HG02571 (cell line): ENCODE measurements around the gene RNF17.

ENCODE experiments used
- ATAC-seq: cut with Tn5 transposase; IDR thresholded peaks from one replicate; pipeline ENCODE4 v1.9.1; 2021; ENCODE audit warnings: mild to moderate bottlenecking, moderate library complexity; ENCODE audit not compliant: unreplicated experiment

The RNF17 gene, protein sequence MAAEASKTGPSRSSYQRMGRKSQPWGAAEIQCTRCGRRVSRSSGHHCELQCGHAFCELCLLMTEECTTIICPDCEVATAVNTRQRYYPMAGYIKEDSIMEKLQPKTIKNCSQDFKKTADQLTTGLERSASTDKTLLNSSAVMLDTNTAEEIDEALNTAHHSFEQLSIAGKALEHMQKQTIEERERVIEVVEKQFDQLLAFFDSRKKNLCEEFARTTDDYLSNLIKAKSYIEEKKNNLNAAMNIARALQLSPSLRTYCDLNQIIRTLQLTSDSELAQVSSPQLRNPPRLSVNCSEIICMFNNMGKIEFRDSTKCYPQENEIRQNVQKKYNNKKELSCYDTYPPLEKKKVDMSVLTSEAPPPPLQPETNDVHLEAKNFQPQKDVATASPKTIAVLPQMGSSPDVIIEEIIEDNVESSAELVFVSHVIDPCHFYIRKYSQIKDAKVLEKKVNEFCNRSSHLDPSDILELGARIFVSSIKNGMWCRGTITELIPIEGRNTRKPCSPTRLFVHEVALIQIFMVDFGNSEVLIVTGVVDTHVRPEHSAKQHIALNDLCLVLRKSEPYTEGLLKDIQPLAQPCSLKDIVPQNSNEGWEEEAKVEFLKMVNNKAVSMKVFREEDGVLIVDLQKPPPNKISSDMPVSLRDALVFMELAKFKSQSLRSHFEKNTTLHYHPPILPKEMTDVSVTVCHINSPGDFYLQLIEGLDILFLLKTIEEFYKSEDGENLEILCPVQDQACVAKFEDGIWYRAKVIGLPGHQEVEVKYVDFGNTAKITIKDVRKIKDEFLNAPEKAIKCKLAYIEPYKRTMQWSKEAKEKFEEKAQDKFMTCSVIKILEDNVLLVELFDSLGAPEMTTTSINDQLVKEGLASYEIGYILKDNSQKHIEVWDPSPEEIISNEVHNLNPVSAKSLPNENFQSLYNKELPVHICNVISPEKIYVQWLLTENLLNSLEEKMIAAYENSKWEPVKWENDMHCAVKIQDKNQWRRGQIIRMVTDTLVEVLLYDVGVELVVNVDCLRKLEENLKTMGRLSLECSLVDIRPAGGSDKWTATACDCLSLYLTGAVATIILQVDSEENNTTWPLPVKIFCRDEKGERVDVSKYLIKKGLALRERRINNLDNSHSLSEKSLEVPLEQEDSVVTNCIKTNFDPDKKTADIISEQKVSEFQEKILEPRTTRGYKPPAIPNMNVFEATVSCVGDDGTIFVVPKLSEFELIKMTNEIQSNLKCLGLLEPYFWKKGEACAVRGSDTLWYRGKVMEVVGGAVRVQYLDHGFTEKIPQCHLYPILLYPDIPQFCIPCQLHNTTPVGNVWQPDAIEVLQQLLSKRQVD (N-terminal part only)

DNA sequence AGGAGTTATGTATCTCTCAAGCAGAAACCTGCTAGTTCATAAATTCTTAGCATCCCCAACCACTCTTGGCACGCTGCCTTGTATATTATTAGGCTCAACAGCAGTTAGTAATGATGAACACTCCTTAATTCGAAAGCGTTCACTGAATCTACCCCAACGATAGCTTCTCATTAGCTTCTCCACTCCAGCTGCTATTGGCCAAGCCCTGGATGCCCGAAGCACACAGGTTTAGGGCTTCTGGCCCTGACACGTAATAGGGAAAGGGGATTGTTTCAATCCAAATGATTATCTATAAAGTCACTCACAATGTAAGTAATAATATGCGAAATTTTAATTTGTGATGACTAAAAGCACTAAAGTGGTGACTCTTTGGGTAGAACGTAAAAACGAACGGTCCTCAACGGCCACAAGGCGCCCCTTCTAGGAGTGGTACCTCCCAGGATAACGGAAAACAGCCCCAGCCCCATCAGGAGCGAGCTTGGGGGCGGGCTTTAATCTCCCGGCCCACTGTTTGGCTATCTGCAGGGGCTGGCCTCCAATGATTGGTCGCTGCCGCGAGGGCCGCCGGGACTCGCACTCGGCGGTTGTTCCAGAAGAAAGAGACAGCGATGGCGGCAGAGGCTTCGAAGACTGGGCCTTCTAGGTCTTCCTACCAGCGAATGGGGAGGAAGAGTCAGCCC, at the start of gene RNF17:
TSS of gene RNF17 (plus strand) at position 574 of the 680 bp plus-strand sequence. CDS start at position 609, 35 bp downstream.
- no peak for ATAC-seq

- no peak for ATAC-seq
Observed at GRCh38 chr13:24716011-24716410, 48.0 kb upstream of the RNF17 start.

- no peak for ATAC-seq
Observed at GRCh38 chr13:24716446-24716845, 47.5 kb upstream of the RNF17 start.

- no peak for ATAC-seq
Observed at GRCh38 chr13:24717217-24717616, 46.8 kb upstream of the RNF17 start.

- no peak for ATAC-seq
Observed at GRCh38 chr13:24718192-24718965, 45.6 kb upstream of the RNF17 start.

GRCh38 chr13:24719139-24719538, 44.8 kb upstream of the RNF17 start:
- ATAC-seq = no peak

- no peak for ATAC-seq
Observed at GRCh38 chr13:24723206-24723605, 40.8 kb upstream of the RNF17 start.

DNA sequence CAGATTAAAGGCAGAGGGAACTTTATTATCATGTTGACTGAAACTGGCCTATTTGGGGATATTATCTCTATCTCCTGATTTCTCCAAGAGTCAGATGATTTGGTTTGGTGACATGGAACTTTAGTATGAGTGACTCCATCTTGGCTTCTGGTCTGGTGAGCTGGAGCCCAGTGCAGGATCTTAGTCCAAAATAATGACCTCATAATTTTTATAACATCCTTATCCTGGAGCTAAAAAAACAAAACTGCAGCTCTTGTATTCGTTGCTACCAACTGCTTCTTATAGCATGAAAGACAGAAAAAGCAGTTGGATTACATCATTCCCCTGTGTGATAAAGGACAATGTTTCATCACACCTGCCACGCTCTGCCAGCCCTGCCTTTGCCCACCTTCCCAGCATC, 39.3 kb upstream of the RNF17 start:
- ATAC-seq = no peak

DNA sequence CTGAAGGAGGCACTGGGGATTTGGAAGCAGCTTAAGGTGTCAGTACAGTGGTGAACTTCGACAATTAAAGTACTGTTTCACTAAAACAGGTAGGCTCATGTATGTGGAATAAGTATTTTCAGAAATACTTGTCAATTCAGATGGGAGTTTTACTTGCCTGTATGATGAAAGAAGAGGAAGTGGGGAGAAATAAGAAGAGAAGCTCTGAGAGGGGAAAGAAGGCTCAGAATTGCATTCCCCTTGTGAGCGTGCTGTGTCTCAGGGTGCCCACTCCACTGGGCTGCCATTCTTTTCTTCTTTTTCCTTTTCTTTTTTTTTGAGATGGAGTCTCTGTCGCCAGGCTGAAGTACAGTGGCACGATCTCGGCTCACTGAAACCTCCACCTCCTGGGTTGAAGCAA, 38.6 kb upstream of the RNF17 start:
- ATAC-seq = no peak

- ATAC-seq = peak; percentile 61
Observed at GRCh38 chr13:24727731-24728601, 36.0 kb upstream of the RNF17 start.

DNA sequence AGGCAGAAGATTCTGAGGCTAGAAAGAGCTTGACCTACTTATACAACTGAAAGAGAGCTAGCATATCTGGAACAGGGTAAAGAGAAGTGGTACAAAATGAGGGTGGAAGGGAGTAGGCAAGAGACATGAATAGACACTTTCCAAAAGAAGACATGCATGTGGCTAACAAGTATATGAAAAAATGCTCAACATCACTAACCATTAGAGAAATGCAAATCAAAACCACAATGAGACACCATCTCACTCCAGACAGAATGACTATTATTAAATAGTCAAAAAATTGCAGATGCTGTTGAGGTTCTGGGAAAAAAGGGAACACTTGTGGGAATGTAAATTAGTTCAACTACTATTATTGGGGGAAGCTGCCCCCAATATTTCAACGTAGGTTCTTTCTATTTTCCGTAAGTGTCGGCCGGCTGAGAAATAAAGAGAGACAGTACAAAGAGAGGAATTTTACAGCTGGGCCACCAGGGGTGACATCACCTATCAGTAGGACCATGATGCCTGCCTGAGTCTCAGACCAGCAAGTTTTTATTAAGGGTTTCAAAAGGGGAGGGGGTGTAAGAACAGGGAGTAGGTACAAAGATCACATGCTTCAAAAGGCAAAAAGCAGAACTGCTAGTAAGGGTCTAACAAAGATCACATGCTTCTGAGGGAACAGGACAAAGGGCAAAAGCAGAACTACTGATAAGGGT, 32.9 kb upstream of the RNF17 start:
- peak; percentile 78 for ATAC-seq

DNA sequence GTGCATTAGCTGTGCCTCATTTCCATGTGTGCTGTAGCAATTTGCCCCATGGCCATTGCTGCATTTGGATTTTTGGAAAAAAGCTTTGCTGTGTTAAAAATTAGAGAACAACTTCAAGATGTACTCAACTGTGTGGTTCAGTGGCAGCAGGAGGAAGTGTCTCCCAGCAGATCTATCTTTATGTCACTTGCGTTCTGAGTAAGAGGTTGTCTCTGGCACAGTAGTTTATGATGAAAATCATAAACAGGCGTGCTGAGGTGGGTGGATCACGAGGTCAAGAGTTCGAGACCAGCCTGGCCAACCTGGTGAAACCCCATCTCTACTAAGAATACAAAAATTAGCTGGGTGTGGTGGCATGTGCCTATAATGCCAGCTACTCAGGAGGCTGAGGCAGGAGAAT, 29.0 kb upstream of the RNF17 start:
- no peak for ATAC-seq

- ATAC-seq = no peak
Observed at GRCh38 chr13:24737042-24737441, 26.9 kb upstream of the RNF17 start.

GRCh38 chr13:24738366-24738847, 25.6 kb upstream of the RNF17 start:
- no peak for ATAC-seq

DNA sequence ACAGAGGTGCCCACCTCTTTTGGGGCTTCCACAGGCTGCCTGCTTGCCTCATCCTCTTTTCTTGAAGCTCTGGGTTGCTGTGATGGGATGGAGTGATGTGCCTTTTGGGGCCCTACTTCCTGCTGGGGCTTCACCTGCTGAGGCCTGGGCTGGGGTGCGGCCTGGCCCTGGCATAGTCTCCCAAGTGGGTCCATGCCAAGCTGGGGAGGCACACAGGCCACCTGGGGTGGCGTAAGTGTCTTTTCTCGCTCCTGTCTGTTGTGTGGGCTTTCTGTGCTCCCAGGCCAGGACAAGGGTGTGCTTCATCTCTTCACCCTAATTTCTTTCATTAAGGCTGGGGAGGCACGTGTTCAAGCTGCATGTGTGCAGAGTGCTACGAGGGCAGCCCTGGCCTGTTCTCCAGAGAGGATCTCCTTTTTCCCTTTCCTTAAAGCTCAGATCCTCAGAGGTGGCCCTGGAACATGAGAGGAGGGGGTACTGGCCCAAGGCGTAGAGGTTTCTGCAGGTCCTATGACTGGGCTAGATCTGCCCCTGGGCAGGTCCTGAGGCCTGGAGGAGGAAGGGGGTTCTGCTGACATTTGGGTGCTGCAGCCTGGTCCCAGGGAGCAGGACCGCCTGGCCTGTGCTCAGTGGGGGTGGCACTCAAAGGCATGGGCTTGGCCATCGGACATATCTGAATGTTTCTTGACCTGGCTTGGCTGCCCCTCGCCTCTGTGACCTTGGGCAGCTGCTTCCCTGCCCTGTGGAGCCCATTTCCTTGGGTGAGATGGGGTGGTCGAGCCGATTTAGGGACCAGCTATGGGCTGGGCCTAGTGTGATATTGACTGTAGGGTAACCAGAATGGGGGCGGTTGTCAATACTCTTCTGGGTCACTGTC, 23.7 kb upstream of the RNF17 start:
- no peak for ATAC-seq

- ATAC-seq = no peak
Observed at GRCh38 chr13:24741016-24741662, 22.8 kb upstream of the RNF17 start.
